ENCODE data around the gene CNTNAP2.

CNTNAP2 gene

DNA sequence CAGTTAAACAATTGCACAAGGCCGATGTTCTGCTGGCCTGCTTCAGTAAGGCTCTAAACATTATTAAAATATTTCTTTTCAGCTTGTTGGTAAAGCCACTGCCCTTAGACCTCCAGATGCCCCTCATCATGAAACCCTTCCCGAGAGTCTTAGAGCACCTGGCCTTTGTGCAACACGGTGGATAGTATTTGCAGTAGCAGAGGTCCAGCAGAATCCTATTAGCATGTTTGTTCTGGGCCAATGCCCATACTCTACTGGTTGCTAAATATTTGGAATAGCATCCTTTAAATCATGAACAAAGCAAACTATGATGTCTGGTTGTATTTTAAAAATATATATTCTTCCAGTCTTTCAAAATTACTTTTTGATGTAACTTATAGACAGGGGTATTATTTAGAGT is 584.6 kb downstream of the CNTNAP2 start:
- DNase-seq = no peak

DNA sequence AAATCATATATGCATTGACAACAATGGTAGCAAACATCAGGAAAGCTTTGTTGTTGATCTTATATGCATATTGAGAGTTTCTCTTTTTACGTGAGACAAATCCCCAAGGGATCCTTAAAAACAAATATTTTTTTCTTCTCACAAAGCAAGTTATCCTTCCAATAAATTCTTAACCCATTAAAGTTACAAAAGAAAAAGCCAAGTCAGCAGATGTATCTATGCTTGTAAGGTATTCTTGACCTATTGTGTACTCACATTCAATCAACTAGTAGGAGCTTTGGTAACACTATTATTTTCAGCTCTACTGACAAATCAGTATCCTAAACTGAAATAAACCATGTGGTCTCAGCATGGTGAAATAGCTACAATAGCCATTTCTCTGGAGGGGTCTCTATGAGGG is 586.3 kb downstream of the CNTNAP2 start:
- no peak for DNase-seq

DNA sequence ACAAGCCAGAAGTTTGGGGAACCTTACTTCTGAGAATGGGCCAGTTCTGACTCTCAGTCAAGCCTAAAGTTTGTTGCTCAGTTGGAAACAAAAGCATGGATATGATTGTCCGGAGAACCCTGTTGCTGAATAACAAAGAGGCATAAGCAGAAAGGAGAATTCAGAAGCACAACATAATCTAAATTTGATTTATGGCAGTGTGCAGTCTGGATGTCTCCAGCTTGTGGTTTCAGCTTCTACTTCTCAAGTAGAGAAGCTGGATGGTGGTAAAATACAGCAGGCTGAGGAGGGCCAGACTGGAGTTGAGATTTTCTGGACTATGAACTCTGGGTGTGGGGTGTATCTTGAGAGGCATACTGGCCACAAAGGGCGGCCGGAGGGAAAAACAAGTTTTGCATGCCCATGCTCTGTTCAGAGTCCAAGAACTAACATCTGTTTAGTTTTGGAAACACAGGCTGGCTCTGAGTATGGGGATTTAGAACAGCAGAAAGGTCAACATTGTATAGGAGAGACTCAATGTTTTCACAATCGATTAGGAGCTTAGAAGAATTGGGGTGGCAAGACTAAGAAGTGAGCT is 592.9 kb downstream of the CNTNAP2 start:
- no peak for DNase-seq

DNA sequence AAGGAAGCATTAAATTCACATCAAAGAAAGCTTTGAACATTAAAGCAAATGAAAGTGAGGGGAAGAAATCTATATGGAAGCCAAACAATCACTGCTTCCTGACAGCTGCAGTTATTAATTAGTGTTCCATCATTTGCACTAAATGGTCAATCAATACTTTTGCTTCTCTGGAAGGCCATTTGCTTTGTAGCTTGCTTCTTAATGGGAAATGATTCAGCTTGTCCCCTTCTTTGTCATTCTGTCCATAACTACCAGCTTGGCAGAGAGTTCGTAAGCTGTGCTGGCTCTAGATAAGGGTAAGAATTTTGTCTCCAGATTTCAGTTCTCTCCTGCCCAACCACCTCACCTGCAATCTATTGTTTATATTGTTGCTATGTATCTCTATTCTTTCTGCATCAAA is 596.6 kb downstream of the CNTNAP2 start:
- no peak for DNase-seq

- no peak for DNase-seq
Measured at GRCh38 chr7:146713934-146714333, 597.3 kb downstream of the CNTNAP2 start.

- DNase-seq = no peak
Measured at GRCh38 chr7:146720195-146720594, 603.6 kb downstream of the CNTNAP2 start.

GRCh38 chr7:146722986-146723385 is 606.4 kb downstream of the CNTNAP2 start:
- no peak for DNase-seq

DNA sequence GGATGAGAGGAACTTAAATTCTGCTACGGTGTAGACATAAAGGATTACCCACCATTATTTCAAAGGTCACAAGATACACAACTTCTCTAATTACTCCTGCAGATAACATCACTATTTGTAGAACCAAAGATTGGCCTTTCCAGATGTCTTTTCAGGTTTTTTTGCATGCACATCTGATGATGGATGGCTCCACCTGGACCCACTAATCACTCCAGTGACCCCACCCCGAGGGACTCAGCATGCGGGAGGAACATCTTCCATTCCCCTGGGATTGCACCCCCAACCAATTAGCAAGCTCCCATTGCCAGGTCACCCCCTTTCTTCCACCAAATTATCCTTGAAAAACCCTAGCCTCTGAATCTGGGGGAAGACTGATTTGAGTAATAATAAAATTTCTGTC is 608.9 kb downstream of the CNTNAP2 start:
- no peak for DNase-seq

DNA sequence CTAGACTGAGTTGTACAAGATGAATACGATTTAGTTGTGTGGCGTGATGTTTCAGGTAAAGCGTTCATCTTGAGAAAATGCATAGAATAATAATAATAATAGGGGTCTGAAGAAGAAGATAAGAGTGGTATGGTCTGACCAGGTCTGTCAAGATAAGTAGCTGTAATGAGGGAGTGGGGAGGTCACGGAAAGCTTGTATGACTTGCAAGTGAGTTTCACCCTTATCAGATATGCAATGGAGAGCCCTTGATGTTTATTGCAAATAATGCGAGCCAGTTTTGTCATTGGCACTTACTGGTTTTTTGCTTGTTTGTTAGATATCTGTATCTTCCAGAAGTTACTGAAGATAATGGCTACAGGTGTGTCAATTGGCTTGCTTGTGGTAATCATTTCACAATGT is 611.5 kb downstream of the CNTNAP2 start:
- no peak for DNase-seq

DNA sequence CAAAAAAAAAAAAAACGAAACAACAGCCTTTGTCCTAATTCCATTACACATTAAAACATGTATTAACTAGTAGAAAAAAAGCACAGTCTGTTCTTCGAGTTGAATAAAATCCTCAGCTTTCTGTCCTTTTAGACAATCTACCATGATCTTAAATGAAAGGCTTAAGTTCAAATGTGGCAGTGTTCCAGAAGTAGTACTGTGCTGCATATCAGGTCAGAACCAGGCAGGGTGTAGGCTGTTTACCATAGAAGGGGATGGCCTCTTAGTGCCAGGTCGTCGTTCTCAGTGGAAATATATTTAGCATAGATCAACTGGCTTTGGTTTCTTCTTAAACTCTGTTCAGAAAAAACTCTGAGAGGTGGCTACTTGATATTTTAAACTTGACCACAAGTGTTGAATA is 612.0 kb downstream of the CNTNAP2 start:
- no peak for DNase-seq

DNA sequence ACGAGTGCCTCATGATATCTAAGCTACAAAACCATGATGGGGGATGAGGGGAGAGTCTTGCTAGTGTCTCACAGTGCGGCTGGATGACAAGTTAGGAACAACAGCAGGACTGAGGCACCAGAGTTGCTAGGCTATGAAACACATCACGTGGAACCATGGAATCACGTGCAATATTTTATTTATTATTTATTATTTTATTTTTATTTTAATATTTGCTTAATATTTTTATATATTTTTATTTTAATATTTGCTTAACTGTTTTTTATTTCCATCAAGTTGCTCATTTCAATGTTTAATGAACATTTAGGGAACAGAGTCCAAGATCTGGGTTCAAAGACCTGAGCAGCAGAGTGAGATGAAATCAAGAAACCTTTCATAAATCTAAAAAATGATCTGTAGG is 614.6 kb downstream of the CNTNAP2 start:
- DNase-seq = no peak

GRCh38 chr7:146735992-146736391 is 619.4 kb downstream of the CNTNAP2 start:
- DNase-seq = no peak

GRCh38 chr7:146736446-146737190 is 620.0 kb downstream of the CNTNAP2 start:
- no peak for DNase-seq

GRCh38 chr7:146740039-146740438 is 623.4 kb downstream of the CNTNAP2 start:
- DNase-seq = no peak

- no peak for DNase-seq
Measured at GRCh38 chr7:146741911-146742310, 625.3 kb downstream of the CNTNAP2 start.

GRCh38 chr7:146754385-146754784 is 637.8 kb downstream of the CNTNAP2 start:
- no peak for DNase-seq

GRCh38 chr7:146755585-146755984 is 639.0 kb downstream of the CNTNAP2 start:
- DNase-seq = no peak

GRCh38 chr7:146764458-146764857 is 647.9 kb downstream of the CNTNAP2 start:
- no peak for DNase-seq

- DNase-seq = no peak
Measured at GRCh38 chr7:146768957-146769356, 652.4 kb downstream of the CNTNAP2 start.

DNA sequence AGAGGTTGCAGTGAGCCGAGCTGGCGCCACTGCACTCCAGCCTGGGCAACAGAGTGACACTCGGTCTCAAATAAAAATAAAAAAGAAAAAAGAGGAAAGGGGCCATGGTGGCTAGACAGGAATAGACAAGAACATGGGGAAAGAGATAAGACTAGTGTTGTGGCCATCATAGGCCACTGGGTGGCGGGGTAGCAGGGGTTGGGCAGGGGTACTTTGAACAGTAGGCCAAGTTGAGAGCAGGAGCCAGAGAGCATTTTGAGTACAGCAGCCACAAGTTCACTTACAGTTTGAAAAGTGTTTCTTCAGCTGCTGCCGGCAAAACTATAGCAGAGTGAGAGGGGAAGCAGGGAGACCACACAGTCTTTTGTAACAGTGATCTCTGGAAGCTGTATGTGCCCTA is 656.0 kb downstream of the CNTNAP2 start:
- DNase-seq = no peak

DNA sequence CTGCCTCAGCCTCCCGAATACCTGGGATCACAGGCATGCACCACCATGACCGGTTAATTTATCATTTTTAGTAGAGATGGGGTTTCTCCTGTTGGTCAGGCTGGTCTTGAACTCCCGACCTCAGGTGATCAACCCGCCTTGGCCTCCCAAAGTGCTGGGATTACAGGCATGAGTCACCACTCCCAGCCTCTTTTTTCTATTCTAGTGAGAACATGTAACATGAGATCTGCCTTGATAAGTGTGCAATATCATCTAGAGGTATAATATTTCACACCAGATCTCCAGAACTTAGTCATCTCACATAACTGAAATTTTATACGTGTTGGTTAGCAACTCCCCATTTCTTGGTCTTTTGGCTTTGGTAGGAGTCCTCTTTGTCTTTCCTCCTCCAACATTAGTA is 656.9 kb downstream of the CNTNAP2 start:
- DNase-seq = no peak

DNA sequence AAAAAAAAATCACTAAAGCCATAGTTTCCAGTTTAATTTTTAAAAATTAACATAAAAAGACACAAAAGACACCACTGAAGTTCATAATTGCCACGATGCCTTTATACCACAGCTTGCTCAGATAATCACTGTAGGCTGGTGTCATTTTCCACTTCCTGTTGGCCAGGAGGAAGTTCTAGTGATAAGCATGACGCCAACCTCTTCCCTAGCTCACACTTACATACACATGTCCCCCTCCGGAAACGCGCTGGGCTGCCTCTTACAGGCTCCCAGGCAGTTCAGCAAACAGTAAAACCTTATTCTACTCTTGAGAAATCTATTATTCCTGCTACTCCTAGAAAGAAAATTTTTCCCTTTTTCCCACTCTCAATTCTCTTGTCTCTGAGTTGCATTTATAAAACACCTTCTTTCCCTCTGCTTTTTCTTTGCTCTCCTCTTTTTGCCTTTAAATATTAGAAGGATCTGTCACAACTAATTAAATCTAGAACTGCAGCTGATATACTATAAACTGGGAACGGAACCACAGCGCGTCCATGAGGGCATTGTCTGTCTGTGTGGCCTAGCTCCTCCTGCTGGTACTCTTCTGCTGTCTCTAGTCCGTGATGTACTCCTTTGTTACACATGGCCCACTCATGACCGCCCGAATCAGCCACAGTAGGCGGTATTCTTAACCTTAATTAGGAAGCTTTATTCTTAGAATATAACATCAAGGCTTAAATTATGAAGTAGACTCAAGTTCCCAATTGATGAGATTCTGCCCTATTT is 664.9 kb downstream of the CNTNAP2 start:
- DNase-seq = no peak

DNA sequence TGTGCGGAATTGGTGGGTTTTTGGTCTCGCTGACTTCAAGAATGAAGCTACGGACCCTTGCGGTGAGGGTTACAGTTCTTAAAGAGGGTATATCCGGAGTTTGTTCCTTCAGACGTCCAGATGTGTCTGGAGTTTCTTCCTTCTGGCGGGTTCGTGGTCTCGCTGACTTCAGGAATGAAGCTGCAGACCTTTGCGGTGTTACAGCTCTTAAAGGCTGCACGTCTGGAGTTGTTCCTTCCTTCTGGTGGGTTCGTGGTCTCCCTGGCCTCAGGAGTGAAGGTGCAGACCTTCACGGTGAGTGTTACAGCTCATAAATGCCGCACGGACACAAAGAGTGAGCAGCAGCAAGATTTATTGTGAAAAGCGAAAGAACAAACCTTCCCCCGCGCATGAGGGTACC is 670.7 kb downstream of the CNTNAP2 start:
- no peak for DNase-seq

DNA sequence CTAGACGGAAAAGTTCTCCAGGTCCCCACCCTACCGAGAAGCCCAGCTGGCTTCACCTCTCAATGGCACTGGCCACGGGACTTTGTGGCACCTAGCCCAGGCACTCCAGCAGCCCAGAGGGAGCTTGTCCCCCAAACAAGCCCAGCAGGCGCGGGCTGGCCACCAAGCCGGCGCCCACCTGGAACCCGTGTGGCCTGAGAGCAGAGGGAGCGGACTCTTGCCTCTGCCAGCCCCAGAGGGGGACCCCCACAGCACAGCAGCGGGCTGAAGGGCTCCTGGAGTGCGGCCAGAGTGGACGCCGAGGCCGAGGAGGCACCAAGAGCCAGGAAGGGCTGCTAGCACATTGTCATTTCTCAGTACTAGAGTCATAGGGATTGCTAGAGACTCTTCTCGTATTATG is 671.4 kb downstream of the CNTNAP2 start:
- no peak for DNase-seq

All from CD4-positive, alpha-beta T cell treated with Interleukin-4 for 4 hours (primary cell).